K562 (cell line): Measurements from ENCODE around the gene SRPK1. TPM values are rescaled to one million over a fixed set of nuclear protein-coding genes. Genes with fewer than 3 reads are reported as not detected.

ENCODE experiments used
- ATAC-seq: fragments of 200-7000 bp; cut with Tn5 transposase; 3 replicates; pipeline ENCODE4 v1.9.1; 2020; ENCODE audit warnings: moderate library complexity
- BruUV-seq: library from RNA; stranded (reverse); fragments of 400-500 nt; replicated peaks from 2 replicates; lab custom pipeline; 2021; lab: Mats Ljungman, UMichigan
- CTCF ChIA-PET: fragments of 300-600 bp; formaldehyde crosslinking; extraction: SDS; loops from one replicate; lab custom pipeline; 2021; ENCODE audit warnings: low intra/inter-chr PET ratio; lab: Yijun Ruan, JAX
- POLR2A ChIA-PET: fragments of 300-600, 350-650 bp; sonication (Branson Sonifier 250); formaldehyde crosslinking; extraction: SDS; loops from one replicate; lab custom pipeline; 2021; ENCODE audit warnings: antibody characterized with exemption, inconsistent platforms; lab: Yijun Ruan, JAX
- DNase-seq, 4 experiments: peaks; one replicate each; pipeline versions ENCODE4 v3.0.0 to v3.0.0-alpha.2; 2011 to 2018; ENCODE audit warnings: low spot score in 3 of 4, mixed read lengths in 3 of 4; ENCODE audit errors: extremely low read depth in 1 of 4
- FAIRE-seq: peaks from 2 replicates; lab custom pipeline; 2011; peaks lifted over from hg19 to GRCh38; lab: Jason Lieb, UNC
- H2AFZ ChIP-seq: 2 replicates; pipeline ENCODE4 v1.6.0; 2011; ENCODE audit warnings: low read depth, low read length, control low read depth, inconsistent platforms
- H3K27ac ChIP-seq: fragments of 200-600 bp; 3 replicates; pipeline ENCODE4 v1.8.0; 2011; ENCODE audit warnings: low read depth, mild to moderate bottlenecking, control low read depth, inconsistent platforms, low read length, moderate library complexity, mixed read lengths; ENCODE audit errors: extremely low read depth
- H3K27me3 ChIP-seq, 2 experiments: fragments of 300-600 bp in 1 of 2; 2 replicates in 1 of 2; 3 replicates in 1 of 2; pipeline versions ENCODE4 v1.6.0 to v1.8.0; 2011; ENCODE audit warnings: inconsistent platforms in 2 of 2, low read length in 2 of 2, mild to moderate bottlenecking in 1 of 2, mixed read lengths in 1 of 2, moderate library complexity in 1 of 2; ENCODE audit not compliant: control insufficient read depth in 2 of 2, insufficient read depth in 2 of 2
- H3K36me3 ChIP-seq: fragments of 300-600 bp; 3 replicates; pipeline ENCODE4 v1.8.0; 2011; ENCODE audit warnings: mild to moderate bottlenecking, low read length, inconsistent platforms; ENCODE audit not compliant: control insufficient read depth, insufficient read depth
- H3K4me1 ChIP-seq, 2 experiments: fragments of 200-600 bp in 1 of 2; replicated peaks in 1 of 2; 2 replicates in 1 of 2; 3 replicates in 1 of 2; pipeline versions ENCODE4 v1.5.1 to v1.8.0; 2011; ENCODE audit warnings: inconsistent platforms in 2 of 2, low read length in 2 of 2, mild to moderate bottlenecking in 1 of 2, mixed read lengths in 1 of 2, moderate library complexity in 1 of 2; ENCODE audit not compliant: control insufficient read depth in 2 of 2, insufficient read depth in 2 of 2
- H3K4me2 ChIP-seq: 2 replicates; pipeline ENCODE4 v1.6.1; 2011; ENCODE audit warnings: low read length, control low read depth, inconsistent platforms, mixed read lengths; ENCODE audit not compliant: insufficient read depth
- H3K4me3 ChIP-seq: fragments of 200-600 bp; sonication (generic), shearing (Covaris generic); 2 replicates; pipeline ENCODE4 v1.5.1; 2016; ENCODE audit warnings: control low read depth, inconsistent platforms
- H3K79me2 ChIP-seq: fragments of 200-600 bp; 3 replicates; pipeline ENCODE4 v1.8.0; 2011; ENCODE audit warnings: low read length, inconsistent platforms; ENCODE audit not compliant: control insufficient read depth, insufficient read depth
- H3K9ac ChIP-seq, 2 experiments: 2 replicates each; pipeline versions ENCODE4 v1.6.0 to v1.6.1; 2011; ENCODE audit warnings: low read depth in 2 of 2, low read length in 2 of 2, control low read depth in 1 of 2, inconsistent platforms in 1 of 2, mild to moderate bottlenecking in 1 of 2, mixed read lengths in 1 of 2; ENCODE audit not compliant: insufficient read depth in 1 of 2
- H3K9me1 ChIP-seq: one replicate; pipeline ENCODE4 v1.6.0; 2011; ENCODE audit warnings: inconsistent platforms, mild to moderate bottlenecking, low read length, moderate library complexity; ENCODE audit not compliant: control insufficient read depth, insufficient read depth
- H3K9me3 ChIP-seq: replicated peaks from 2 replicates; pipeline ENCODE4 v1.5.1; 2011; ENCODE audit warnings: low read depth, low read length, inconsistent platforms; ENCODE audit not compliant: control insufficient read depth, insufficient read depth
- H4K20me1 ChIP-seq: replicated peaks from 2 replicates; pipeline ENCODE4 v1.6.1; 2011; ENCODE audit warnings: low read length, inconsistent platforms, mixed read lengths; ENCODE audit not compliant: control insufficient read depth, insufficient read depth
- BRCA1 ChIP-seq, 2 experiments: fragments of 450-650 bp in 1 of 2; sonication (generic) in 1 of 2; formaldehyde crosslinking in 1 of 2; IDR thresholded peaks; 2 replicates each; pipeline versions ENCODE4 v1.5.0 to v1.6.1; 2017 to 2020; ENCODE audit warnings: mild to moderate bottlenecking in 1 of 2, missing genetic modification reagents in 1 of 2
- CEBPG ChIP-seq, 3 experiments: fragments of 200-800 bp in 1 of 3; sonication (Bioruptor generic) in 1 of 3; sonication (generic) in 1 of 3; formaldehyde crosslinking in 1 of 3; IDR thresholded peaks in 2 of 3; conservative IDR thresholded peaks in 1 of 3; 2 replicates each; pipeline versions ENCODE4 v1.6.1 to v1.8.0; 2016 to 2022; ENCODE audit warnings: missing compliant biosample characterization in 2 of 3, missing genetic modification characterization in 2 of 3, mild to moderate bottlenecking in 1 of 3, missing genetic modification reagents in 1 of 3
- CHD1 ChIP-seq: fragments of 200-600 bp; sonication (generic); IDR thresholded peaks from one replicate; pipeline ENCODE4 v1.6.1; 2012; ENCODE audit warnings: mild to moderate bottlenecking, moderate library complexity, low read length, inconsistent platforms
- HIVEP1 ChIP-seq: fragments of 250-450 bp; sonication (Bioruptor Pico); IDR thresholded peaks from 2 replicates; pipeline ENCODE4 v1.4.0; 2020; ENCODE audit warnings: mild to moderate bottlenecking
- KAT7 ChIP-seq: sonication (generic); formaldehyde crosslinking; IDR thresholded peaks from 2 replicates; pipeline ENCODE4 v1.8.0; 2022; ENCODE audit warnings: missing genetic modification reagents, mild to moderate bottlenecking, borderline replicate concordance
- KDM2B ChIP-seq: fragments of 250-450 bp; sonication (Bioruptor Pico); IDR thresholded peaks from 2 replicates; pipeline ENCODE4 v1.8.0; 2021; ENCODE audit warnings: mild to moderate bottlenecking, moderate library complexity
- PYGO2 ChIP-seq: fragments of 450-650 bp; IDR thresholded peaks from 2 replicates; pipeline ENCODE4 v1.6.1; 2016; ENCODE audit warnings: mild to moderate bottlenecking, missing genetic modification characterization, moderate library complexity, missing compliant biosample characterization
- SAP30 ChIP-seq: fragments of 200-600 bp; sonication (generic); IDR thresholded peaks from 2 replicates; pipeline ENCODE4 v1.6.1; 2012; ENCODE audit warnings: borderline replicate concordance, low read depth, mild to moderate bottlenecking, moderate library complexity, low read length, control low read depth, inconsistent platforms; ENCODE audit not compliant: insufficient read depth, poor library complexity, severe bottlenecking
- SETDB1 ChIP-seq: IDR thresholded peaks from one replicate; pipeline ENCODE4 v1.6.1; 2012; ENCODE audit warnings: low read length, control low read depth, inconsistent platforms
- SP1 ChIP-seq: sonication (generic); formaldehyde crosslinking; IDR thresholded peaks from 2 replicates; pipeline ENCODE4 v1.8.1; 2022; ENCODE audit warnings: mild to moderate bottlenecking, missing genetic modification reagents
- ZNF253 ChIP-seq: fragments of 250-450 bp; sonication (Bioruptor Pico); conservative IDR thresholded peaks from 2 replicates; pipeline ENCODE4 v1.6.1; 2021; ENCODE audit warnings: mild to moderate bottlenecking
- WGBS: fragments of 100-300 bp; shearing (Covaris generic); methylation state at CpG from one replicate; pipeline ENCODE4 v1.1.6; 2016; ENCODE audit warnings: low coverage, mixed read lengths; ENCODE audit not compliant: insufficient coverage; ENCODE audit errors: missing lambda C conversion rate; 5-methylcytosine and 5-hydroxymethylcytosine counted together
- in situ Hi-C: fragments of 300-500 bp; cut with MboI; formaldehyde crosslinking; loops from 4 replicates; pipeline ENCODE4 v1.15.0; 2018; ENCODE audit warnings: inconsistent platforms, mixed read lengths
- intact Hi-C: fragments of 100-400 bp; cut with micrococcal nuclease; formaldehyde crosslinking; loops from 2 replicates; pipeline ENCODE4 v1.14.2; 2022
- polyA plus RNA-seq, 8 experiments: library from polyadenylated mRNA; depleted of rRNA in 4 of 8; stranded (reverse) in 5 of 8; unstranded in 3 of 8; fragments of >200 nt; fragmentation: Nextera tagmentation in 2 of 8; fragmentation: Illumina TruSeq in 1 of 8; extraction: Ambion mirVana in 2 of 8; extraction: Trizol in 1 of 8; gene quantifications; 2 replicates each; pipeline versions ENCODE4 v1.2.1 to v1.2.3, GENCODE V29; 2011 to 2014; ENCODE audit warnings: inconsistent platforms in 1 of 8, missing spikeins in 1 of 8
- total RNA-seq, 7 experiments: library from RNA; depleted of rRNA in 6 of 7; stranded (reverse); fragments of >200 nt in 6 of 7; fragmentation: Illumina TruSeq in 2 of 7; extraction: Trizol in 2 of 7; gene quantifications; 2 replicates each; pipeline versions ENCODE4 v1.2.1 to v1.2.3, GENCODE V29; 2011 to 2021; ENCODE audit warnings: low replicate concordance in 1 of 7

SRPK1 gene
- total and polyA plus RNA-seq, 9 of the 15 experiments (the other 6 are each of a cell fraction or from before 2014, with no cell fraction given): 99.6 to 185 (median 159) TPM

- Histone ChIP-seq H3K36me3 (peaks cover 93% of the 10 kb centered on the region), H3K27me3 (no peaks in the 10 kb centered on the region), H3K9ac (no peak overlapping the region), H3K9me1 (no peaks in the 10 kb centered on the region), H3K4me1 (no peaks in the 10 kb centered on the region; a peak in 1 of 5 replicates), H3K79me2 (peaks cover 97% of the 10 kb centered on the region), H2AFZ (no peak overlapping the region), H3K9me3 (peaks cover 30% of the 10 kb centered on the region), H3K4me3 (no peak overlapping the region), H3K4me2 (no peak overlapping the region), H3K27ac (no peak overlapping the region), H4K20me1 (no peaks in the 10 kb centered on the region)
- DNase-seq (no peak), FAIRE-seq (no peak), ATAC-seq (no peak)
- in situ Hi-C loops: no loop called here
- ChIA-PET CTCF (no interaction called here), POLR2A (interaction anchor here (0.6 to 2.5 kb wide), 7 partner anchors 8 to 156 kb away, joined by 3 to 12 read pairs (median 3); partner anchors contain the start of gene SRPK1)
- BruUV-seq: no TSS peak
- intact Hi-C loops: no loop called here
- whole genome bisulfite sequencing: 97% methylated on average over 8 of the region's 8 CpGs
- TF ChIP-seq CHD1 (no peak), BRCA1 (IDR thresholded peaks at IDR 0.05) (no peak), BRCA1 (CRISPR knock-in tag; IDR thresholded peaks at IDR 0.05) (no peak), SETDB1 (no peak), KAT7 (CRISPR knock-in tag) (no peak), KDM2B (CRISPR knock-in tag) (no peak), PYGO2 (tag) (no peak), SP1 (CRISPR knock-in tag) (no peak), SAP30 (no peak), CEBPG (CRISPR knock-in tag; IDR thresholded peaks at IDR 0.05) (no peak), CEBPG (tag; conservative IDR thresholded peaks at IDR 0.05 in 1 of 2, IDR thresholded peaks at IDR 0.05 in 1 of 2) (no peak), HIVEP1 (no peak), ZNF253 (CRISPR knock-in tag) (no peak)
These were observed 8.8 kb downstream of the SRPK1 start for GRCh38 chr6:35911871-35912653.
